NCI-H2227 treated with DMSO at 0.1 percent for 48 hours (cell line): ENCODE data around the gene TAF5L.
A peak's percentile ranks its signal among the peaks of the same experiment; 100 is the strongest.
"Not testable (repeated sequence)": the region's sequence is repeated elsewhere in the genome, so short reads cannot be mapped to it uniquely, and the experiment has no call there.

Experiments used
- DNase-seq: peaks from one replicate; lab custom pipeline; 2025; lab: John Stamatoyannopoulos, UW

TAF5L gene

GRCh38 chr1:229642376-229642775 is 16.5 kb upstream of the TAF5L start:
- no peak for DNase-seq

- DNase-seq, result no peak
These were observed 15.4 kb upstream of the TAF5L start for GRCh38 chr1:229641306-229641705.

GRCh38 chr1:229640455-229640854 is 14.5 kb upstream of the TAF5L start:
- no peak for DNase-seq

GRCh38 chr1:229637746-229638145 is 11.8 kb upstream of the TAF5L start:
- no peak for DNase-seq

GRCh38 chr1:229636042-229636441 is 10.1 kb upstream of the TAF5L start:
- no peak for DNase-seq

GRCh38 chr1:229631966-229632365 is 6.0 kb upstream of the TAF5L start:
- no peak for DNase-seq

GRCh38 chr1:229631148-229631547 is 5.2 kb upstream of the TAF5L start:
- DNase-seq, result no peak

GRCh38 chr1:229629261-229629660 is 3.3 kb upstream of the TAF5L start:
- no peak for DNase-seq

GRCh38 chr1:229627003-229627402 is 1.1 kb upstream of the TAF5L start:
- no peak for DNase-seq

- DNase-seq, result peak; percentile 28
These were observed 629 bp downstream of the TAF5L start for GRCh38 chr1:229625071-229625914.

- no peak for DNase-seq
These were observed 1.3 kb downstream of the TAF5L start for GRCh38 chr1:229624521-229625070.

GRCh38 chr1:229623838-229624237 is 2.1 kb downstream of the TAF5L start:
- DNase-seq, result no peak

GRCh38 chr1:229623225-229623624 is 2.7 kb downstream of the TAF5L start:
- no peak for DNase-seq

- not testable (repeated sequence) for DNase-seq
These were observed 3.2 kb downstream of the TAF5L start for GRCh38 chr1:229622641-229623120.

GRCh38 chr1:229621663-229622062 is 4.3 kb downstream of the TAF5L start:
- DNase-seq, result no peak

- DNase-seq, result no peak
These were observed 5.0 kb downstream of the TAF5L start for GRCh38 chr1:229620876-229621275.

GRCh38 chr1:229619614-229620013 is 6.3 kb downstream of the TAF5L start:
- peak; percentile 7 for DNase-seq

- no peak for DNase-seq
These were observed 6.9 kb downstream of the TAF5L start for GRCh38 chr1:229619002-229619401.

- DNase-seq, result no peak
These were observed 8.4 kb downstream of the TAF5L start for GRCh38 chr1:229617351-229618100.

- no peak for DNase-seq
These were observed 11.2 kb downstream of the TAF5L start for GRCh38 chr1:229614701-229615100.

GRCh38 chr1:229613938-229614337 is 12.0 kb downstream of the TAF5L start:
- DNase-seq, result no peak

GRCh38 chr1:229608590-229608989 is 17.3 kb downstream of the TAF5L start:
- no peak for DNase-seq

- DNase-seq, result no peak
These were observed 18.6 kb downstream of the TAF5L start for GRCh38 chr1:229607370-229607769.
